Kidney epithelial cell (primary cell): ENCODE results near the gene PRKAR2B. TPM values are rescaled to one million over a fixed set of nuclear protein-coding genes. Genes with fewer than 3 reads are reported as not detected.
A peak's percentile ranks its signal among the peaks of the same experiment; 100 is the strongest.

Source experiments
- DNase-seq: peaks from one replicate; pipeline ENCODE4 v3.0.0-alpha.2; 2010; ENCODE audit warnings: low read depth
- H3K27me3 ChIP-seq: 2 replicates; pipeline ENCODE4 v1.6.0; 2011; ENCODE audit warnings: low read length; ENCODE audit not compliant: control insufficient read depth, insufficient read depth
- H3K36me3 ChIP-seq: 2 replicates; pipeline ENCODE4 v1.5.1; 2011; ENCODE audit warnings: low read length; ENCODE audit not compliant: control insufficient read depth, insufficient read depth
- H3K4me3 ChIP-seq: 2 replicates; pipeline ENCODE4 v1.5.1; 2011; ENCODE audit warnings: low read depth, mild to moderate bottlenecking, control low read depth, low read length
- CTCF ChIP-seq: IDR thresholded peaks from 2 replicates; pipeline ENCODE4 v1.5.1; 2011; ENCODE audit warnings: mild to moderate bottlenecking, moderate library complexity, low read length, control low read depth, inconsistent platforms; ENCODE audit not compliant: insufficient read depth, poor library complexity, severe bottlenecking
- total RNA-seq: library from RNA; depleted of rRNA; stranded (reverse); fragments of >200 nt; gene quantifications from 2 replicates; pipeline ENCODE4 v1.2.3, GENCODE V29; 2015

Gene PRKAR2B
- total RNA-seq, 1 donor from 2014 or later, result 3.7 TPM

DNA sequence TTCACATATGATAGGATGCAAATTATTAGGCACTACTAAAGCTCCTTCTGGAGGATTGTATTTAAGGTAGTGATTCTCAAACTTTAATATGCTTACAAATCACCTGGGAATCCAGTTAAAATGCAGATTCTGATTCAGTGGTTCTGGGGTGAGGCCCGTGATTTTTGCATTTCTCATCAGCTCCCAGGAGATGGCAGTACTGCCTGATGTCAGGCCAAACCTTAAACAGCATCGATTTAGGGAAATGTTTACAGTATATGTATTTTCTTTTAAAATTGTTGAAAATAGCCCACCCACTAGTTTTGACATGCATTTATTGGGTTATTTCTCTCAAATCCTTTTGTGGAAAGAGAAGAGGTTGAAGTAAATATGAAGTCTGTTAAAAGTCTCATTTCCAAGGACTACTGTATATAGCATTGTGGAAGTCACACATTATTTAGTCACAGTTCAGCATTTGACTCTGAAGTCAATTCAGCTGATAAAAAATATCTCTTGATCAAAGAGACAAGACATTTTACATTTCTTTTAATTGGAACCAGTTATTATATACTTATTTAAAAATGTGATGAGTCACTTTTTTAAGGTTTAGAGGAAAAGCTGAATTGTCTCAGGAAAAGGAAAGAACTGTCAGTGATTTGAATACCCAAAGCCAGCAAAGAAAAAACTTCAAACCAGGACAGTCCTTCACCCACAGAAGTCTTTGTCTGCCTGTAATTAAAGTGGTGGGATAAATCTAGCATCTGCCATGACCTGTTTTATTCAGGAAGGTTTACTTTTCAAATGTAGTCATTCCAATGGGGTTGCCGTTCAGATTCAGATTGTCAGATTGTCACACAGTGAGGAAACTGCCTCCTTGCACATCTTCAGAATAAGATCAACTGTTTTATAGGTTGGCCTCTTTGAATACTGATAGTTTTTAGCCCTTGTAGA lies 103.2 kb downstream of the PRKAR2B start:
- H3K27me3 ChIP-seq, result no peaks in the 10 kb centered on the region
- no peak overlapping the region for H3K4me3 ChIP-seq
- no peak for DNase-seq
- peak; percentile 62 for TF ChIP-seq CTCF
- no peaks in the 10 kb centered on the region for H3K36me3 ChIP-seq

DNA sequence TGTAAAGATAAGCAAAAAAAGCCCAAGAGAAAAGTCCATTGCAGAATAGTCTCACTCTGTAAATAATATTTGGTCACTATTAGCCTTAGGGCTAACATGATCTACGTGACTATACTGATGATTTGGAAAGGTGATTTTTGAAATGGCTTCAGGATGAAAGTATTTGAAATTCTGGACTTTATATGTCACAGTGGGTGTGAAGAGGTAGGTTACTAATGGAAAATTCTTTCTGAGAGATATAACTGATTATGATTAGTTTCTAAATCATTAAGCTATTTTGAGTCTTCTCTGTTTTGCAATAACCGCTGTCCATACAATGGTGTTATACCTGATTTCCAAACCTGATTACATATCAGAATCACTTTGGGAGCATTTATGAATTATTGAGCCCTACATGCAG lies 104.2 kb downstream of the PRKAR2B start:
- no peaks in the 10 kb centered on the region for H3K36me3 ChIP-seq
- no peak overlapping the region for H3K4me3 ChIP-seq
- no peak for DNase-seq
- TF ChIP-seq CTCF, result no peak
- H3K27me3 ChIP-seq, result no peaks in the 10 kb centered on the region

DNA sequence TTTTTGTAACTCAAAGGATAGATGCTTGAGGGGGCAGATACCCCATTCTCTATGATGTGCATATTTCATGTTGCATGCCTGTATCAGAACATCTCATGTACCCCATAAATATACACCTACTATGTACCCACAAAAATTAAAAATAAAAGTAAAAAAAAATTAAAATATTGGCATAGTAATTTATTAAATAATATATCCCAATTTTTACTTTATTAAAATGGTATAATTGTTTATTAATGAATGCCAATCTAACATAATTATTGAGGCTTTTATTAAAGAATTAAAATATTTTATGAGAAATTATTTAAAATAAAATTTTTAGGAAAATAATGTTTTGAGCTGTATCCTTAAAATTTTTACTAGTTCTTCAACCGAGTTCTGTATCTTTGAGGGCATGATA lies 105.4 kb downstream of the PRKAR2B start:
- Histone ChIP-seq H3K36me3 (no peaks in the 10 kb centered on the region), H3K4me3 (no peak overlapping the region), H3K27me3 (no peaks in the 10 kb centered on the region)
- TF ChIP-seq CTCF, result no peak
- no peak for DNase-seq

GRCh38 chr7:107150375-107151073 lies 106.0 kb downstream of the PRKAR2B start:
- H3K4me3 ChIP-seq, result no peak overlapping the region
- no peak for DNase-seq
- TF ChIP-seq CTCF, result peak; percentile 51
- no peaks in the 10 kb centered on the region for H3K36me3 ChIP-seq
- H3K27me3 ChIP-seq, result no peaks in the 10 kb centered on the region

GRCh38 chr7:107151538-107151937 lies 107.0 kb downstream of the PRKAR2B start:
- no peak for TF ChIP-seq CTCF
- Histone ChIP-seq H3K36me3 (no peaks in the 10 kb centered on the region), H3K4me3 (no peak overlapping the region), H3K27me3 (no peaks in the 10 kb centered on the region)
- DNase-seq, result no peak

DNA sequence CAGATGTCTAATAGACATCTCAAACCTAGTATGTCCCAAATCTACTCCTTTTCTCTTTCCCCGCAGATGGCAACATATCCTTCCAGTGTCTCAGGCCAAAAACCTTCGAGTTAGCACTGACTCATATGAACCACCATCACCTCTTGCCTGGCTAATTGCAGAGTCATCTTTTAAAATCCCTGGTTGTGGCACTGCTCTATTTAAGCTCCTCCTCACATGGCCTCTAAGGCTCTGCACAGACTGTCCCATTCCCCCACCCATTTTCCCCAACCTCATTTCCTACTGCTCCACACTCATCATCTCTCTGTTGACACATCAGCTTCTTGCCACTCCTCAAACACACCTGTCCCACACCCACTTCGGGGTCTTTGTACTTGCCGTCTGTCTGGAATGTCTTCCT lies 107.5 kb downstream of the PRKAR2B start:
- H3K36me3 ChIP-seq, result no peaks in the 10 kb centered on the region
- no peak for TF ChIP-seq CTCF
- H3K27me3 ChIP-seq, result no peaks in the 10 kb centered on the region
- DNase-seq, result no peak
- H3K4me3 ChIP-seq, result no peak overlapping the region
